ENCODE results near the gene SFMBT2. TPM values are rescaled to one million over a fixed set of nuclear protein-coding genes. Genes with fewer than 3 reads are reported as not detected.

SFMBT2 gene
- total RNA-seq = 14.2 TPM
- long read RNA-seq, partial matches to known transcripts = 0 of 7 reads
- long read RNA-seq, other reads (novel, unspliced or antisense) = 7 of 7 reads

GRCh38 chr10:7410862-7411670 is at the start of gene SFMBT2:
Gene SFMBT2 (minus strand): TSS chr10:7411034. CDS start chr10:7381898, 29,136 bp downstream.
- intact Hi-C loops (cut with DNase I) = loop anchor here (10.0 kb wide), 1 partner anchor 736 kb away; no protein-coding TSS in a partner anchor
- DNase-seq (ENCODE audit: low spot score) = peak; percentile 81

DNA sequence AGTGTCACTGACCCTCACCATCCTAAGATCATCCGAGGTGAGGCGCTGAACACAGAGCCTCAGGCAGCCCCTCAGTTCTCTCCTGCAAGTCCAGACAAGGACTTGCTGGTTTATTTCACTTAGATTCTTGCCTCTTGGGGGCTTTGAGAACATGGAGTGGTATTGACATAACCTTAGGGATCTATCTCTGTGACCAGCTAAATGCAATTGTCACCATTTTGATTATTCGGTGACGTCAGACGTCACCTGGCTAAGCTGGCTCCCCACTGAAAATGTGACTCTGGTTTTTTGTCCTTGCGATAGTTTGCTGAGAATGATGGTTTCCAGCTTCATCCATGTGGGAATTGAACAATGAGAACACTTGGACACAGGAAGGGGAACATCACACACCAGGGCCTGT is 49.2 kb upstream of the SFMBT2 start:
- intact Hi-C loops (cut with DNase I) = no loop called here

GRCh38 chr10:7458556-7458955 is 47.7 kb upstream of the SFMBT2 start:
- no peak for DNase-seq (ENCODE audit: low spot score)
- intact Hi-C loops (cut with DNase I) = no loop called here

More for the DNA sequence above, 49.2 kb upstream of the SFMBT2 start:
- no peak for DNase-seq (ENCODE audit: low spot score)

- DNase-seq (ENCODE audit: low spot score) = no peak
- intact Hi-C loops (cut with DNase I) = no loop called here
Measured at GRCh38 chr10:7457478-7458316, 46.9 kb upstream of the SFMBT2 start.

DNA sequence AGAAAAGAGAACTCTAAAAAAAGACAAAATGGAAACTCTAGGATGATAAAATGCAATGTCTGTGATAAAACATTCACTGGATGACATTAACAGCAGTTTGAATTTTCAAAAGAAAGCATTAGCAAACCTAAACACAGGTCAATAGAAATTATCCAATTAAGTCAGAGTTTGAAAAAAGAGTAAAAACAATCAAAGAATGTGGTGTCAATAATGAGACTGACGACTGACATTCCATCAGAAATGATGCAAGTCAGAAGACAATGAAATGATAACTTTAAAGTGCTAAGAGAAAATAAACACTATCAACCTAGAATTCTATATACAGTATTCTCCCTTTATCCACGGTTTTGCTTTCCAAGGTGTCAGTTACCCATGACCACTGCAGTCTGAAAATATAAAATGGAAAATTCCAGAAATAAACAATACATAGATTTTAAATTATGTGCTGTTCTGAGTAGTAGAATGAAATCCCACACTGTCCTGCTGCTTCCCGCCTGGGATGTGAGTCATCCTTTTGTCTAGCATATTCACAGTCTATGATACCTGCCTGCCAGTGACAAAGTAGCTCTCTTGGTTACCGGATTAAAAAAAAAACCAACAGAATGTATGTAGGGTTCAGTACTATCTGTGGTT is 38.3 kb upstream of the SFMBT2 start:
- intact Hi-C loops (cut with DNase I) = no loop called here
- DNase-seq (ENCODE audit: low spot score) = no peak

- no peak for DNase-seq (ENCODE audit: low spot score)
Measured at GRCh38 chr10:7445474-7446185, 34.8 kb upstream of the SFMBT2 start.

GRCh38 chr10:7444551-7445121 is 33.8 kb upstream of the SFMBT2 start:
- DNase-seq (ENCODE audit: low spot score) = no peak
- intact Hi-C loops (cut with DNase I) = no loop called here

More at GRCh38 chr10:7445474-7446185, 34.8 kb upstream of the SFMBT2 start:
- intact Hi-C loops (cut with DNase I) = no loop called here

- intact Hi-C loops (cut with DNase I) = no loop called here
- no peak for DNase-seq (ENCODE audit: low spot score)
Measured at GRCh38 chr10:7443036-7443435, 32.2 kb upstream of the SFMBT2 start.

GRCh38 chr10:7441403-7442147 is 30.7 kb upstream of the SFMBT2 start:
- no peak for DNase-seq (ENCODE audit: low spot score)
- intact Hi-C loops (cut with DNase I) = no loop called here

- intact Hi-C loops (cut with DNase I) = no loop called here
- DNase-seq (ENCODE audit: low spot score) = no peak
Measured at GRCh38 chr10:7439696-7440095, 28.9 kb upstream of the SFMBT2 start.

- no peak for DNase-seq (ENCODE audit: low spot score)
- intact Hi-C loops (cut with DNase I) = no loop called here
Measured at GRCh38 chr10:7438196-7438986, 27.6 kb upstream of the SFMBT2 start.

DNA sequence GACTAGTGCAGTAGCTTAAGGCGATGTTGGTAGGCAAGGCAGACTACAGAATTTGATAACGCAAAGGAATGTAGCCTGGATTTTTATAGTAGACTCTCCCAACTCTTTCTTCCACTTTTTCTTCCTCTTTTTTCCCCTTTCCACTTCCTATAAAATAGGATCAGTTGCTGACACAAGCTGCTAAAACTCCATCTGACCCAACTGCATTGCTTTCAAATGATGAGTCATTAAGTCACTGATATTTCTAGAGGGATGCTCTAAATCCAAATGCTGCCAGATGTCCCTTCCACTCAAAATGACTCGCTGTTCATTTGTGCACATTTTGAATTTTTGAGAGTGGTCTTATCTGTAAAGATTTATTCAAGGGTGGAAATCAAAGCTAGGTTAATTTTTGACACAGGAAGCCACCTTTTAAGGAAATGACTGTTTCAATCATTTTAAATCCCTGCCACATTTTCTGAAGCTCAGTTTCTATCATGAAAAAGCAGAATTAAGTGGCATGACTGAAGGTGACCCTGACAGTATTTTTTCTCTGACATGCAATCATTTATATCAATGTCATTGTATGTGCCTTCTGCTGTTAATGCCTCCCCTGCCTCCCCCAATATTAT is 25.8 kb upstream of the SFMBT2 start:
- intact Hi-C loops (cut with DNase I) = no loop called here
- no peak for DNase-seq (ENCODE audit: low spot score)

- intact Hi-C loops (cut with DNase I) = no loop called here
- DNase-seq (ENCODE audit: low spot score) = no peak
Measured at GRCh38 chr10:7435674-7436073, 24.8 kb upstream of the SFMBT2 start.

GRCh38 chr10:7434378-7434777 is 23.5 kb upstream of the SFMBT2 start:
- no peak for DNase-seq (ENCODE audit: low spot score)
- intact Hi-C loops (cut with DNase I) = no loop called here

DNA sequence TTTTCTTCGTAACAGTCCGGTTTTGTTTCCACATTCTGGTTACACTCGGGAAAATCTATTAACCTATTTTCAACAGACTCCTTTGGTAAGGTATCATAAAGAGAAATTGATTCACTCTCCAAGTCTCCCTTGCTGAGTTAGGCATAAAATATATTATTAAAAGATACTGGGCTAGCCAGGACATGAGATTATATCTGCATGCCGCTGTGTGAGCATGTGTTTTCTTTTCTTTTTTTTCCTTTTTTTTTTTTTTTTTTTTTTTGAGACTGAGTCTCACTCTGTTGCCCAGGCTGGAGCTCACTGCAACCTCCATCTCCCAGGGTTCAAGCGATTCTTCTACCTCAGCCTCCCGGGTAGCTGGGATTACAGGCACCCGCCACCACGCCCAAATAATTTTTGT is 23.0 kb upstream of the SFMBT2 start:
- intact Hi-C loops (cut with DNase I) = no loop called here

GRCh38 chr10:7432884-7433726 is 22.3 kb upstream of the SFMBT2 start:
- intact Hi-C loops (cut with DNase I) = no loop called here

More for the DNA sequence above, 23.0 kb upstream of the SFMBT2 start:
- no peak for DNase-seq (ENCODE audit: low spot score)

More at GRCh38 chr10:7432884-7433726, 22.3 kb upstream of the SFMBT2 start:
- DNase-seq (ENCODE audit: low spot score) = no peak

All from cardiac septum (tissue), 1 donor.